H9 (cell line): ENCODE results near the gene MUC5B. TPM values are rescaled to one million over a fixed set of nuclear protein-coding genes. Genes with fewer than 3 reads are reported as not detected.

Experiments
- DNase-seq: peaks from one replicate; pipeline ENCODE4 v3.0.0-alpha.2; 2017
- H2AFZ ChIP-seq: one replicate; pipeline ENCODE4 v1.6.1; 2013; ENCODE audit warnings: mild to moderate bottlenecking, low read length, control low read depth, moderate library complexity
- H2AK5ac ChIP-seq: 2 replicates; pipeline ENCODE4 v1.6.1; 2013; ENCODE audit warnings: low read length, control low read depth, mixed read lengths; ENCODE audit not compliant: insufficient read length
- H2BK120ac ChIP-seq: one replicate; pipeline ENCODE4 v1.6.1; 2013; ENCODE audit warnings: low read depth, mild to moderate bottlenecking, low read length, control low read depth, inconsistent platforms; ENCODE audit not compliant: poor library complexity, severe bottlenecking
- H2BK12ac ChIP-seq: 2 replicates; pipeline ENCODE4 v1.6.1; 2013; ENCODE audit warnings: low read length, control low read depth, mixed read lengths, low read depth; ENCODE audit not compliant: insufficient read length
- H2BK15ac ChIP-seq: 2 replicates; pipeline ENCODE4 v1.6.1; 2013; ENCODE audit warnings: low read depth, low read length, control low read depth
- H2BK20ac ChIP-seq: one replicate; pipeline ENCODE4 v1.6.1; 2013; ENCODE audit warnings: low read depth, mild to moderate bottlenecking, low read length, control low read depth, inconsistent platforms; ENCODE audit not compliant: poor library complexity, severe bottlenecking
- H2BK5ac ChIP-seq: 2 replicates; pipeline ENCODE4 v1.6.1; 2013; ENCODE audit warnings: low read length, control low read depth, mixed read lengths; ENCODE audit not compliant: insufficient read length
- H3K14ac ChIP-seq: 2 replicates; pipeline ENCODE4 v1.6.1; 2013; ENCODE audit warnings: low read length, control low read depth; ENCODE audit not compliant: insufficient read depth
- H3K18ac ChIP-seq: 2 replicates; pipeline ENCODE4 v1.6.1; 2013; ENCODE audit warnings: low read depth, mild to moderate bottlenecking, mixed read lengths, low read length, control low read depth; ENCODE audit not compliant: insufficient read length
- H3K23ac ChIP-seq: 2 replicates; pipeline ENCODE4 v1.6.1; 2013; ENCODE audit warnings: low read length, control low read depth, mixed read lengths, low read depth; ENCODE audit not compliant: insufficient read length
- H3K23me2 ChIP-seq: 2 replicates; pipeline ENCODE4 v1.6.1; 2013; ENCODE audit warnings: low read depth, mild to moderate bottlenecking, mixed read lengths, low read length, control low read depth; ENCODE audit not compliant: insufficient read length, poor library complexity, severe bottlenecking
- H3K27ac ChIP-seq: 2 replicates; pipeline ENCODE4 v1.5.1; 2013; ENCODE audit warnings: low read length, control low read depth, mixed read lengths, low read depth; ENCODE audit not compliant: insufficient read length
- H3K27me3 ChIP-seq: 2 replicates; pipeline ENCODE4 v1.6.1; 2013; ENCODE audit warnings: low read length, control low read depth, inconsistent platforms; ENCODE audit not compliant: insufficient read depth
- H3K4ac ChIP-seq: 2 replicates; pipeline ENCODE4 v1.6.1; 2013; ENCODE audit warnings: low read depth, mild to moderate bottlenecking, control low read depth, inconsistent platforms, low read length, moderate library complexity
- H3K4me1 ChIP-seq: 2 replicates; pipeline ENCODE4 v1.6.1; 2013; ENCODE audit warnings: low read length, control low read depth, inconsistent platforms; ENCODE audit not compliant: insufficient read depth
- H3K4me2 ChIP-seq: 2 replicates; pipeline ENCODE4 v1.6.1; 2013; ENCODE audit warnings: low read length, control low read depth, mixed read lengths; ENCODE audit not compliant: insufficient read length, insufficient read depth
- H3K56ac ChIP-seq: 2 replicates; pipeline ENCODE4 v1.6.1; 2013; ENCODE audit warnings: low read depth, mild to moderate bottlenecking, mixed read lengths, low read length, control low read depth; ENCODE audit not compliant: insufficient read length
- H3K79me1 ChIP-seq: 2 replicates; pipeline ENCODE4 v1.6.1; 2013; ENCODE audit warnings: low read depth, mild to moderate bottlenecking, moderate library complexity, low read length, control low read depth, inconsistent platforms; ENCODE audit not compliant: insufficient read depth, poor library complexity, severe bottlenecking
- H3K79me2 ChIP-seq: 2 replicates; pipeline ENCODE4 v1.6.1; 2013; ENCODE audit warnings: low read length, control low read depth, inconsistent platforms; ENCODE audit not compliant: insufficient read depth
- H3K9ac ChIP-seq: 2 replicates; pipeline ENCODE4 v1.6.1; 2013; ENCODE audit warnings: low read length, control low read depth, mixed read lengths; ENCODE audit not compliant: insufficient read length; ENCODE audit errors: extremely low read depth
- H3K9me3 ChIP-seq: one replicate; pipeline ENCODE4 v1.6.1; 2013; ENCODE audit warnings: low read depth, low read length, inconsistent platforms; ENCODE audit not compliant: control insufficient read depth
- H3T11ph ChIP-seq: one replicate; pipeline ENCODE4 v1.6.1; 2013; ENCODE audit warnings: mild to moderate bottlenecking, low read length, control low read depth, inconsistent platforms
- H4K20me1 ChIP-seq: one replicate; pipeline ENCODE4 v1.6.1; 2013; ENCODE audit not compliant: control insufficient read depth, insufficient read length, insufficient read depth
- H4K5ac ChIP-seq: 2 replicates; pipeline ENCODE4 v1.6.1; 2013; ENCODE audit warnings: low read depth, mild to moderate bottlenecking, mixed read lengths, low read length, control low read depth; ENCODE audit not compliant: insufficient read length
- H4K8ac ChIP-seq: replicated peaks from 2 replicates; pipeline ENCODE4 v1.6.1; 2013; ENCODE audit warnings: low read length, control low read depth, mixed read lengths, low read depth; ENCODE audit not compliant: insufficient read length
- H4K91ac ChIP-seq: 2 replicates; pipeline ENCODE4 v1.6.1; 2013; ENCODE audit warnings: low read depth, mild to moderate bottlenecking, moderate library complexity, mixed read lengths, low read length, control low read depth; ENCODE audit not compliant: insufficient read length
- H3K27ac Mint-ChIP-seq, 3 experiments: 2 replicates in 2 of 3; 3 replicates in 1 of 3; pipeline ENCODE4 v1.8.0; 2020 to 2021; ENCODE audit warnings: mixed read lengths in 3 of 3, mild to moderate bottlenecking in 1 of 3, moderate library complexity in 1 of 3
- H3K27me3 Mint-ChIP-seq: 2 replicates; pipeline ENCODE4 v1.8.0; 2021; ENCODE audit warnings: low read depth, mild to moderate bottlenecking, moderate library complexity, mixed read lengths
- H3K36me3 Mint-ChIP-seq, 3 experiments: 2 replicates in 2 of 3; 3 replicates in 1 of 3; pipeline ENCODE4 v1.8.0; 2020 to 2021; ENCODE audit warnings: low read depth in 3 of 3, mixed read lengths in 3 of 3; ENCODE audit not compliant: insufficient read depth in 1 of 3
- H3K4me1 Mint-ChIP-seq, 2 experiments: 2 replicates each; pipeline ENCODE4 v1.8.0; 2020; ENCODE audit warnings: mixed read lengths in 2 of 2
- H3K4me3 Mint-ChIP-seq, 2 experiments: 2 replicates in 1 of 2; 3 replicates in 1 of 2; pipeline ENCODE4 v1.8.0; 2020 to 2021; ENCODE audit warnings: mild to moderate bottlenecking in 2 of 2, mixed read lengths in 2 of 2, moderate library complexity in 1 of 2
- H3K9me3 Mint-ChIP-seq, 2 experiments: 2 replicates in 1 of 2; 3 replicates in 1 of 2; pipeline ENCODE4 v1.8.0; 2020; ENCODE audit warnings: mild to moderate bottlenecking in 2 of 2, mixed read lengths in 2 of 2, moderate library complexity in 1 of 2
- WGBS: extraction: QIAGEN DNeasy Blood & Tissue Kit; methylation state at CpG from one replicate; pipeline ENCODE4 v1.1.7; 2013; ENCODE audit warnings: missing lambda C conversion rate, low lambda C conversion rate, mixed read lengths; ENCODE audit not compliant: insufficient read length; ENCODE audit errors: extremely low coverage; 5-methylcytosine and 5-hydroxymethylcytosine counted together
- total RNA-seq: library from RNA; stranded (reverse); gene quantifications from 2 replicates; pipeline ENCODE4 v1.2.1, GENCODE V29; 2021
- TF ChIP-seq, protein P1 (sequence below): fragments of 200-600 bp; sonication (generic); conservative IDR thresholded peaks from 3 replicates; pipeline ENCODE4 v1.8.0; 2021; ENCODE audit warnings: antibody characterized with exemption, mild to moderate bottlenecking

The MUC5B gene
- total RNA-seq, 1 experiment from 2014 or later = not detected

DNA sequence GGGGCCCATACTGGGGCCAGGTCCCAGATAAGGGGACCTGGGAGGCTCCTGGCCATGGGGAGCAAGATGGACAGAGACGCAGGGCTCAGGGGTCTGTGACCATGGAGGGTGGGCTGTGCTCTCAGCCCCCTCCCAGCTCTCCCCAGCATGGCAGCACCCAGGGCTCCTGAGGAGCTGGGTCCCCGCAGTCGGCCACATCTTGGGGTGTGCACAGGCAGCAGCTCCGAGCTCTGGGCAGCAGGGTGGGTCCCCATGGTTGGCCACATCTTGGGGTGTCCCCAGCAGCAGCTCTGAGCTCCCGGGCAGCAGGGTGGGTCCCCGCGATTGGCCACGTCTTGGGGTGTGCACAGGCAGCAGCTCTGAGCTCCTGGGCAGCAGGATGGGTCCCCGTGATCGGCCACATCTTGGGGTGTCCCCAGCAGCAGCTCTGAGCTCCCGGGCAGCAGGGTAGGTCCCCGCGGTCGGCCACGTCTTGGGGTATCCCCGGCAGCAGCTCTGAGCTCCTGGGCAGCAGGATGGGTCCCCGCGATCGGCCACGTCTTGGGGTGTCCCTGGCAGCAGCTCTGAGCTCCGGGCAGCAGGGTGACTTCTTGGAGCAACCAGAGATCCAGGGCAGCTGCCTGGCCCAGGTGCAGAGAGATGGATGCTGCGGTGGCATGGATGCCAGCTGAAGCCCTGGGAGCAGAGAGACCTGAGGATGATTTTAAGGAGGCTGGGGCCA, 18.3 kb upstream of the MUC5B start:
- no CpG with 5 or more reads among the region's 22 CpGs for WGBS
- no peak overlapping the region for H2BK15ac ChIP-seq
- H2AFZ ChIP-seq = no peak overlapping the region
- H3K27me3 Mint-ChIP-seq = peaks cover 9% of the 10 kb centered on the region
- H4K5ac ChIP-seq = no peak overlapping the region
- no peaks in the 10 kb centered on the region for H3K79me2 ChIP-seq
- no peak overlapping the region for H3K4ac ChIP-seq
- H3K27me3 ChIP-seq = no peaks in the 10 kb centered on the region
- H4K91ac ChIP-seq = no peak overlapping the region
- peaks cover 4% of the 10 kb centered on the region in 2 experiments; a peak in 3 of 5 replicates for H3K9me3 Mint-ChIP-seq
- H3K18ac ChIP-seq = no peak overlapping the region
- H3K9ac ChIP-seq = no peak overlapping the region
- H3K14ac ChIP-seq = no peak overlapping the region
- no peak overlapping the region for H2BK20ac ChIP-seq
- no peak overlapping the region for H3K4me3 Mint-ChIP-seq
- no peak overlapping the region for H2BK120ac ChIP-seq
- H3K27ac ChIP-seq = no peak overlapping the region
- no peak overlapping the region for H3K4me2 ChIP-seq
- H3K27ac Mint-ChIP-seq = no peak overlapping the region
- H4K20me1 ChIP-seq = no peaks in the 10 kb centered on the region
- no peak overlapping the region for H2BK5ac ChIP-seq
- H3K4me1 ChIP-seq = no peaks in the 10 kb centered on the region
- no peak overlapping the region for H2BK12ac ChIP-seq
- H3K23ac ChIP-seq = no peak overlapping the region
- H3K9me3 ChIP-seq = no peaks in the 10 kb centered on the region
- H3K56ac ChIP-seq = no peak overlapping the region
- H3K23me2 ChIP-seq = peaks cover 4% of the 10 kb centered on the region
- no peaks in the 10 kb centered on the region for H3K4me1 Mint-ChIP-seq
- DNase-seq = peak; percentile 16
- H3T11ph ChIP-seq = no peak overlapping the region
- TF ChIP-seq, protein P1, sequence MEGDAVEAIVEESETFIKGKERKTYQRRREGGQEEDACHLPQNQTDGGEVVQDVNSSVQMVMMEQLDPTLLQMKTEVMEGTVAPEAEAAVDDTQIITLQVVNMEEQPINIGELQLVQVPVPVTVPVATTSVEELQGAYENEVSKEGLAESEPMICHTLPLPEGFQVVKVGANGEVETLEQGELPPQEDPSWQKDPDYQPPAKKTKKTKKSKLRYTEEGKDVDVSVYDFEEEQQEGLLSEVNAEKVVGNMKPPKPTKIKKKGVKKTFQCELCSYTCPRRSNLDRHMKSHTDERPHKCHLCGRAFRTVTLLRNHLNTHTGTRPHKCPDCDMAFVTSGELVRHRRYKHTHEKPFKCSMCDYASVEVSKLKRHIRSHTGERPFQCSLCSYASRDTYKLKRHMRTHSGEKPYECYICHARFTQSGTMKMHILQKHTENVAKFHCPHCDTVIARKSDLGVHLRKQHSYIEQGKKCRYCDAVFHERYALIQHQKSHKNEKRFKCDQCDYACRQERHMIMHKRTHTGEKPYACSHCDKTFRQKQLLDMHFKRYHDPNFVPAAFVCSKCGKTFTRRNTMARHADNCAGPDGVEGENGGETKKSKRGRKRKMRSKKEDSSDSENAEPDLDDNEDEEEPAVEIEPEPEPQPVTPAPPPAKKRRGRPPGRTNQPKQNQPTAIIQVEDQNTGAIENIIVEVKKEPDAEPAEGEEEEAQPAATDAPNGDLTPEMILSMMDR = no peak
- H3K36me3 Mint-ChIP-seq = no peaks in the 10 kb centered on the region; a peak in 1 of 7 replicates
- H4K8ac ChIP-seq = no peak overlapping the region
- H2AK5ac ChIP-seq = no peak overlapping the region
- no peaks in the 10 kb centered on the region for H3K79me1 ChIP-seq
